Measurements from ENCODE around the gene CCR3. TPM values are rescaled to one million over a fixed set of nuclear protein-coding genes. Genes with fewer than 3 reads are reported as not detected.

CCR3 gene
- total RNA-seq, 1 experiment from 2014 or later, result not detected

DNA sequence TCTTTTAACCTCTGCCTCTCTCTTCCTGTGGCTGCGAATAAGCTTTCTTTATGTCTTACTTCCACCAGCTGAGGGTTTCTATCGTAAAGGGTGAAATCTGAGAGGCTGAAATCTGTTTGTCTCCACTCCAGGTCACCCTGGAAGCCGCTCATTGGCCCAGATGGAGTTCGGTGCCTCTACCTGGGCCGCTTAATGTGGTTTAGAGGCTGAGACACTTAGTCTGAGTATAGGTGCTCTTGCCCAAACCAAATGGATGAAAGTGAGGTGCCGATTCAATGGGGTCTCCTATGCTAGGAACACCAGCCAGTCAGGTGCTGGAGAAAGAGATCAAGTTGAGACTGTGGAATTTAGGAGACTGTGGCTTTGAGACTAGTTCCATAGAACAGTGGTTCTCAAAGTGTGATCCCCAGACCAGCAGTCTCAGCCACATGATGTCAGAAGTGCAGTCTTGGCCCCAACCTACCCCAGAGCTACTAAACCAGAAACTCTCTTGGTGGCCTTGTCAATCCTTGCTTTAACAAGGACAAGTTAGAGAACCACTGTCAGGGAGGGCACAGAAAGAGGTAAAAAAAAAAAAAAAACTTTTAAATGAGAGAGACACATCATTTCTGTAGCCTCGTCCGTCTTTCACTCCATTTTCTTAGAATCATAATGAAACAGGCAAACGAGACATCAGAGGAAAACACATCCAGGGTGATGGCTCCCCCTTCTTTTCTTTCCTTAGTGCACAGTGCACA lies 56.8 kb downstream of the CCR3 start:
- no peaks in the 10 kb centered on the region for H3K9me3 ChIP-seq (ENCODE audit: low read depth, low read length, poor library complexity, severe bottlenecking)
- CTCF ChIA-PET, result no interaction called here
- TF ChIP-seq, protein P1, sequence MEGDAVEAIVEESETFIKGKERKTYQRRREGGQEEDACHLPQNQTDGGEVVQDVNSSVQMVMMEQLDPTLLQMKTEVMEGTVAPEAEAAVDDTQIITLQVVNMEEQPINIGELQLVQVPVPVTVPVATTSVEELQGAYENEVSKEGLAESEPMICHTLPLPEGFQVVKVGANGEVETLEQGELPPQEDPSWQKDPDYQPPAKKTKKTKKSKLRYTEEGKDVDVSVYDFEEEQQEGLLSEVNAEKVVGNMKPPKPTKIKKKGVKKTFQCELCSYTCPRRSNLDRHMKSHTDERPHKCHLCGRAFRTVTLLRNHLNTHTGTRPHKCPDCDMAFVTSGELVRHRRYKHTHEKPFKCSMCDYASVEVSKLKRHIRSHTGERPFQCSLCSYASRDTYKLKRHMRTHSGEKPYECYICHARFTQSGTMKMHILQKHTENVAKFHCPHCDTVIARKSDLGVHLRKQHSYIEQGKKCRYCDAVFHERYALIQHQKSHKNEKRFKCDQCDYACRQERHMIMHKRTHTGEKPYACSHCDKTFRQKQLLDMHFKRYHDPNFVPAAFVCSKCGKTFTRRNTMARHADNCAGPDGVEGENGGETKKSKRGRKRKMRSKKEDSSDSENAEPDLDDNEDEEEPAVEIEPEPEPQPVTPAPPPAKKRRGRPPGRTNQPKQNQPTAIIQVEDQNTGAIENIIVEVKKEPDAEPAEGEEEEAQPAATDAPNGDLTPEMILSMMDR (conservative IDR thresholded peaks at IDR 0.05; ENCODE audit: low read depth, low read length), result no peak
- no peak for TF ChIP-seq EZH2 (IDR thresholded peaks at IDR 0.05; ENCODE audit: borderline replicate concordance, low read depth, low read length, poor library complexity, severe bottlenecking)
- H3K27ac ChIP-seq (ENCODE audit: low read depth, low read length, poor library complexity, severe bottlenecking), result no peak overlapping the region
- no peaks in the 10 kb centered on the region for H3K36me3 ChIP-seq (ENCODE audit: insufficient read depth, low read length, poor library complexity, severe bottlenecking)
- peaks cover 9% of the 10 kb centered on the region for H3K27me3 ChIP-seq (replicated peaks; ENCODE audit: insufficient read depth, low read depth, low read length, poor library complexity)
- no peak overlapping the region for H3K4me3 ChIP-seq (ENCODE audit: low read depth, low read length, poor library complexity, severe bottlenecking)
- DNase-seq (ENCODE audit: low spot score), result no peak
- no peaks in the 10 kb centered on the region for H3K4me1 ChIP-seq (ENCODE audit: insufficient read depth, low read length, poor library complexity, severe bottlenecking)
- intact Hi-C loops (cut with micrococcal nuclease; ENCODE audit: unreplicated experiment), result no loop called here
- POLR2A ChIA-PET (ENCODE audit: low non-redundant PET), result no interaction called here
- BruUV-seq (replicated peaks), result no TSS peak

DNA sequence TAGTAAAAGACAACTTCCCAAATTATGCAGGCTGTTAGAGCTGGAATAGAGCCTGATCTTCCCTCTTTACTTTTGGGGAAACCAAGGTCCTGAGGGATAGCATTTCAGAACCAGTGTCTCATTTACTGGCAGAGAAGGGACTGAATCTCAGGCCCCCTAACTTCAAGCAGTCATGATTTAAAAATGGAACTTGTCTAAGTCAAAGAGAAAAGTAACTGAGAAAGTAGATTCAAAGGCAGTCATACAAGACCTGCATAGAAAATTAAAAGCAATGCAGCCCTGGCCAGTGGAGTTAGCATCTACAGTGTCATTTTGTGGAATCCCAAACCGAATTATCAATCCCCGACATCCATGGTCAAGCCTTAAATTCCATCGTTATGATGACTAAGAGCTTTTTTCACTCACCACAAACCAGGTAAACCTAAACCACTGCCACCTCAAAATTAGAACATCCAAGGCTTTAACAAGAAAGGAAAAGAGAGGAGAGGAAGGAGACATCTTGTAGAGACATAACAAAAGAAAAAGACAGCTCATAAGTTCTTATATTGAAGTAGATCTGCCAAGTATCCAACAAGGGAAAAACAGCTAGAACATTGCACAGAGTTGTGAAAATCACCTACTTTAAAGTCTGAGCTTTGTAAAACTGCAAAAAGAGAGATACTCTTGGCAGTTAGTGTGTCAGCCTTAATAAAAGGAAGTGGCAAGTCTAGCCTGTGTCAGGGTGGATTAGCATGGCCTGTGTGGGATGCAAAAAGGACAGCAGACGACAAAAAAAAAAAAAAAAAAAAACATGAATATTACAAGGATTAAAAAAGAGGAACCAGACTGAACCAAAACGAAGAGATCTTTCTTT lies 57.6 kb downstream of the CCR3 start:
- DNase-seq (ENCODE audit: low spot score), result no peak
- Histone ChIP-seq H3K27me3 (replicated peaks; ENCODE audit: insufficient read depth, low read depth, low read length, poor library complexity) (peaks cover 9% of the 10 kb centered on the region), H3K9me3 (ENCODE audit: low read depth, low read length, poor library complexity, severe bottlenecking) (no peaks in the 10 kb centered on the region), H3K27ac (ENCODE audit: low read depth, low read length, poor library complexity, severe bottlenecking) (no peak overlapping the region), H3K36me3 (ENCODE audit: insufficient read depth, low read length, poor library complexity, severe bottlenecking) (no peaks in the 10 kb centered on the region), H3K4me1 (ENCODE audit: insufficient read depth, low read length, poor library complexity, severe bottlenecking) (no peaks in the 10 kb centered on the region), H3K4me3 (ENCODE audit: low read depth, low read length, poor library complexity, severe bottlenecking) (no peak overlapping the region)
- ChIA-PET CTCF (no interaction called here), POLR2A (ENCODE audit: low non-redundant PET) (no interaction called here)
- BruUV-seq (replicated peaks), result no TSS peak
- TF ChIP-seq EZH2 (IDR thresholded peaks at IDR 0.05; ENCODE audit: borderline replicate concordance, low read depth, low read length, poor library complexity, severe bottlenecking), result no peak
- TF ChIP-seq, protein P1 (conservative IDR thresholded peaks at IDR 0.05; ENCODE audit: low read depth, low read length), result no peak
- intact Hi-C loops (cut with micrococcal nuclease; ENCODE audit: unreplicated experiment), result no loop called here

DNA sequence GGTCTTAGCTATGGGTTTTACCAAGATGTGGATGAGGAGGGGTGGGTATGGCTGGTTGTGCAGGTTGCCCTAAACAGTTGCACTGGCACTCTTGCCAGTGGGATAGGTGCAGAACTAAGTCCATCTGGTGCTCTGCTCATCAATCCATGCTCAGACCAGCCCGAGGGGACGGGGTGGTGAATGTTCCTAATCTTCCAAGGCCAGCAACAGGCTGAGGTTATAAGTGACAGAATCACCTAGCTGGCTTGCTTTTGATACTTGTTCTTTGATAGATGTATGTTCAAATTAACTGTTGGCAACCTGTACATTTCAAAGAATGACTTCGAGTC lies 58.2 kb downstream of the CCR3 start:
- no TSS peak for BruUV-seq (replicated peaks)
- Histone ChIP-seq H3K4me1 (ENCODE audit: insufficient read depth, low read length, poor library complexity, severe bottlenecking) (no peaks in the 10 kb centered on the region), H3K36me3 (ENCODE audit: insufficient read depth, low read length, poor library complexity, severe bottlenecking) (no peaks in the 10 kb centered on the region), H3K4me3 (ENCODE audit: low read depth, low read length, poor library complexity, severe bottlenecking) (no peak overlapping the region), H3K27me3 (replicated peaks; ENCODE audit: insufficient read depth, low read depth, low read length, poor library complexity) (peaks cover 12% of the 10 kb centered on the region), H3K27ac (ENCODE audit: low read depth, low read length, poor library complexity, severe bottlenecking) (no peak overlapping the region), H3K9me3 (ENCODE audit: low read depth, low read length, poor library complexity, severe bottlenecking) (no peaks in the 10 kb centered on the region)
- intact Hi-C loops (cut with micrococcal nuclease; ENCODE audit: unreplicated experiment), result no loop called here
- POLR2A ChIA-PET (ENCODE audit: low non-redundant PET), result no interaction called here
- CTCF ChIA-PET, result no interaction called here
- no peak for TF ChIP-seq EZH2 (IDR thresholded peaks at IDR 0.05; ENCODE audit: borderline replicate concordance, low read depth, low read length, poor library complexity, severe bottlenecking)
- TF ChIP-seq, protein P1 (conservative IDR thresholded peaks at IDR 0.05; ENCODE audit: low read depth, low read length), result no peak
- no peak for DNase-seq (ENCODE audit: low spot score)

Data from A673 (cell line).